Measurements from ENCODE around the gene AURKB.

DNA sequence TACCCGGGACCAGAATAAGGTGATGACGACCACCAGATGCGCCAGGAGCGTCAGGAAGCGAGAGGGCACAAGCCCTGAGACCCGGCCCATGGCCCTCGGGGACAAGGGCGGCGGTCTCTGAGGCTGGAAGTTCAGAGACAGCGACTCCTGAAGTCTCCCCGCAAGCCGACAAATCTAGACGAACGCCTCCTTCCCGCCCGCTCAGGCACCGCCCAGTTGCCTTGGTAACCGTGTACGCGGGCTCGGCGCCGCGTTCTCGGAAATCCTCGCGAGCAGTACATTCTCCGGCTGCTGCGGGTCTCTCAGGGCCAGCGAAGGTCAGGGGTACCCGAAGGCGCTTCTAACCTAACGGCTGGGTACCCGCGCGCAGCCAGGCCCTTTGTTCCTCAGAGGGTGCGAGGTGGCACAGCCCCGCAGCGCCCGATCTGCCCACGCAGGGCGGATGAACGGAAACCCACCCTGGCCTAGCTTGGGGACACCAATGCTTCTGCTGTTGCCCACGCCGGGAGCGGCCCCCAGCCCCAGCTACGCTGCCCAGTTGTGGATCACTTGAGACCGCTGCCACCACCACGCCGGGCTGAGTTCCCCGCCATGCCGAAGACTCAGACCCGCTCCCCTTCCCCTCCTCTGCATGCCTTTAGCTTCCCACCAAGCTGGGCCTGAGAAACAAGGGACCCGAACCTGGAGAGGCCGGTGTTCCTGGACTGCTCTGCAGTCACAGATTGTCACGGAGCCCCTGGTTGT lies 34.0 kb downstream of the AURKB start, which contains the start of gene TMEM107:
- TF ChIP-seq, protein P1, sequence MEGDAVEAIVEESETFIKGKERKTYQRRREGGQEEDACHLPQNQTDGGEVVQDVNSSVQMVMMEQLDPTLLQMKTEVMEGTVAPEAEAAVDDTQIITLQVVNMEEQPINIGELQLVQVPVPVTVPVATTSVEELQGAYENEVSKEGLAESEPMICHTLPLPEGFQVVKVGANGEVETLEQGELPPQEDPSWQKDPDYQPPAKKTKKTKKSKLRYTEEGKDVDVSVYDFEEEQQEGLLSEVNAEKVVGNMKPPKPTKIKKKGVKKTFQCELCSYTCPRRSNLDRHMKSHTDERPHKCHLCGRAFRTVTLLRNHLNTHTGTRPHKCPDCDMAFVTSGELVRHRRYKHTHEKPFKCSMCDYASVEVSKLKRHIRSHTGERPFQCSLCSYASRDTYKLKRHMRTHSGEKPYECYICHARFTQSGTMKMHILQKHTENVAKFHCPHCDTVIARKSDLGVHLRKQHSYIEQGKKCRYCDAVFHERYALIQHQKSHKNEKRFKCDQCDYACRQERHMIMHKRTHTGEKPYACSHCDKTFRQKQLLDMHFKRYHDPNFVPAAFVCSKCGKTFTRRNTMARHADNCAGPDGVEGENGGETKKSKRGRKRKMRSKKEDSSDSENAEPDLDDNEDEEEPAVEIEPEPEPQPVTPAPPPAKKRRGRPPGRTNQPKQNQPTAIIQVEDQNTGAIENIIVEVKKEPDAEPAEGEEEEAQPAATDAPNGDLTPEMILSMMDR (IDR thresholded peaks at IDR 0.05): no peak
- TF ChIP-seq POLR2A (IDR thresholded peaks at IDR 0.05): peak in 1 of 2 donors; percentile 27
- peak; percentile 17 to 80 for TF ChIP-seq POLR2AphosphoS5 (IDR thresholded peaks at IDR 0.05; ENCODE audit: insufficient read depth in 1 of 2, low read depth in 1 of 2)

All from vagina (tissue), 2 donors.